ENCODE measurements around the gene TRPM8. TPM values are rescaled to one million over a fixed set of nuclear protein-coding genes. Genes with fewer than 3 reads are reported as not detected.

Gene TRPM8
- total and polyA plus RNA-seq, 2 of the 13 experiments (the other 11 are each of a cell fraction or from before 2014, with no cell fraction given) = 0.12 TPM; not detected in 1

- TF ChIP-seq MNT (IDR thresholded peaks at IDR 0.05) = no peak
- no peak for TF ChIP-seq AGO2 (optimal IDR thresholded peaks at IDR 0.05; ENCODE audit: low read depth, low read length)
- no peak for TF ChIP-seq ZNF253 (CRISPR knock-in tag; IDR thresholded peaks at IDR 0.05; ENCODE audit: borderline replicate concordance)
- TF ChIP-seq TIGD3 (CRISPR knock-in tag; IDR thresholded peaks at IDR 0.05; ENCODE audit: borderline replicate concordance) = no peak
- TF ChIP-seq ZNF503 (CRISPR knock-in tag; IDR thresholded peaks at IDR 0.05) = no peak
- no peak for TF ChIP-seq HOXA7 (CRISPR knock-in tag; IDR thresholded peaks at IDR 0.05)
- no peak for TF ChIP-seq MAX (IDR thresholded peaks at IDR 0.05)
- TF ChIP-seq GTF3A (CRISPR knock-in tag; conservative IDR thresholded peaks at IDR 0.05) = no peak
- TF ChIP-seq HOXA5 (CRISPR knock-in tag; IDR thresholded peaks at IDR 0.05) = no peak
- TF ChIP-seq ZNF468 (CRISPR knock-in tag; IDR thresholded peaks at IDR 0.05) = no peak
- 0 out of 2 replicates have a peak, but pooled peaks have one; percentile 15 for TF ChIP-seq ZKSCAN1 (IDR thresholded peaks at IDR 0.05; ENCODE audit: low read length)
- TF ChIP-seq ZNF333 (CRISPR knock-in tag; IDR thresholded peaks at IDR 0.05; ENCODE audit: borderline replicate concordance) = no peak
- TF ChIP-seq EP300 (IDR thresholded peaks at IDR 0.05; ENCODE audit: low read depth in 2 of 2, low read length in 2 of 2) = 0 out of 4 replicates have a peak, but pooled peaks of 1 of the 2 experiments have one; percentile 21
- TF ChIP-seq EP300 (CRISPR knock-in tag; IDR thresholded peaks at IDR 0.05; ENCODE audit: borderline replicate concordance) = no peak
- no peak for TF ChIP-seq ZNF138 (CRISPR knock-in tag; IDR thresholded peaks at IDR 0.05; ENCODE audit: low read depth)
- no peak for TF ChIP-seq ZNF607 (CRISPR knock-in tag; IDR thresholded peaks at IDR 0.05; ENCODE audit: borderline replicate concordance)
- no peak for TF ChIP-seq DNMT1 (CRISPR knock-in tag; IDR thresholded peaks at IDR 0.05)
- TF ChIP-seq ZNF260 (CRISPR knock-in tag; IDR thresholded peaks at IDR 0.05; ENCODE audit: borderline replicate concordance, low read depth) = no peak
- TF ChIP-seq PPARG (CRISPR knock-in tag; conservative IDR thresholded peaks at IDR 0.05) = no peak
Measured at GRCh38 chr2:233982421-233983121, 65.4 kb downstream of the TRPM8 start (continued).
